ENCODE measurements around the gene GPS1.

- TF ChIP-seq POLR2A (IDR thresholded peaks at IDR 0.05) (no peak), POLR2AphosphoS5 (IDR thresholded peaks at IDR 0.05) (no peak), CTCF (IDR thresholded peaks at IDR 0.05) (no peak)
These were observed 29.8 kb downstream of the GPS1 start for GRCh38 chr17:82081546-82081945.
